Measurements from ENCODE around the gene COX6A2. TPM values are rescaled to one million over a fixed set of nuclear protein-coding genes. Genes with fewer than 3 reads are reported as not detected.

The COX6A2 gene
- total and polyA plus RNA-seq, 2 experiments from 2014 or later, result 6.0 TPM; not detected in 1

DNA sequence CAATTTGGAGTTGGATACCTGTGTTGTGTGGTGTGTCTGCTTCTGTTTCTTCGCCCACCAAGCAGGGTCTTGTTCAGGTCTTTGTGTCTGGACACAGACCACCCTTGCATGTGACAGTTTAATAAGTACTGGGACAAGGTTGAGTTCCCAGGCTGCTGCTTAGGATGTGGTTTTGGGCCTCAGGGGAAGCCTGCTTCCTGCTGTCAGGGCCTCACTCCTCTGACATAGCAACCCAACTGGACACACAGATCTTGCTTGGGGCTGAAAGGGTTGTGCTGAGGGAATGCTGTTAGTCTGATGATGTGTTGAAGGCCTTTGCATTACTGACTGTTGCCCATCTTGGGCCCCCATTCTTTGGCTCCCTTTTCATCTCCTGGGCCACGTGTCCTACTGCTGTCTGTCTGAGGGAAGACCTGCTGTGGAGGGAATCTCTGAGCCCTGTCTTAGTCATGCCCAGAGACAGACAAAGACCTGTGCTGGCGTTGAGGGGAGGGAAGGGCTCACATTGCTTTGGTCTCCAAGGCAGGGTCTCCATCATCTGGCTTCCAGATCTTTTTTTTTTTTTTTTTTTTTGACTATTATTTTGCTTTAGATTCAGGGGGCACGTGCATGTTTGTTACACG lies 39.1 kb upstream of the COX6A2 start:
- no peak overlapping the region for H3K4me3 Mint-ChIP-seq

More for the DNA sequence above, 39.1 kb upstream of the COX6A2 start:
- no peaks in the 10 kb centered on the region for H3K79me2 ChIP-seq (replicated peaks; ENCODE audit: insufficient read depth)
- H4K20me1 ChIP-seq (replicated peaks; ENCODE audit: insufficient read depth), result no peaks in the 10 kb centered on the region; the same call in 1 of the 2 replicates
- no peak overlapping the region for H3K4me2 ChIP-seq
- Mint-ChIP-seq H3K27ac (no peak overlapping the region), H3K4me1 (peaks cover 7% of the 10 kb centered on the region), H3K27me3 (ENCODE audit: insufficient read depth, low read depth, poor library complexity) (peaks cover 11% of the 10 kb centered on the region), H3K36me3 (ENCODE audit: low read depth) (peaks cover 29% of the 10 kb centered on the region), H3K9me3 (no peaks in the 10 kb centered on the region; the same call in 2 of the 3 replicates)
- no peak overlapping the region for H3K4me3 ChIP-seq
- no peaks in the 10 kb centered on the region; the same call in 1 of the 2 replicates for H3K36me3 ChIP-seq (ENCODE audit: insufficient read depth)
- ATAC-seq (no peak), DNase-seq (ENCODE audit: low spot score) (no peak)
- H3K27me3 ChIP-seq (ENCODE audit: insufficient read depth), result peaks cover 15% of the 10 kb centered on the region
- H3F3A ChIP-seq (replicated peaks; ENCODE audit: low read depth), result no peaks in the 10 kb centered on the region
- H2AFZ ChIP-seq, result no peak overlapping the region
- no peaks in the 10 kb centered on the region for H3K9me2 ChIP-seq (ENCODE audit: insufficient read depth)
- peaks cover 7% of the 10 kb centered on the region; the same call in 1 of the 2 replicates for H3K4me1 ChIP-seq (ENCODE audit: insufficient read depth)
- H3K27ac ChIP-seq (ENCODE audit: low read depth), result no peak overlapping the region
- no peak for TF ChIP-seq POLR2AphosphoS5 (IDR thresholded peaks at IDR 0.05; ENCODE audit: low read depth)
- TF ChIP-seq, protein P1, sequence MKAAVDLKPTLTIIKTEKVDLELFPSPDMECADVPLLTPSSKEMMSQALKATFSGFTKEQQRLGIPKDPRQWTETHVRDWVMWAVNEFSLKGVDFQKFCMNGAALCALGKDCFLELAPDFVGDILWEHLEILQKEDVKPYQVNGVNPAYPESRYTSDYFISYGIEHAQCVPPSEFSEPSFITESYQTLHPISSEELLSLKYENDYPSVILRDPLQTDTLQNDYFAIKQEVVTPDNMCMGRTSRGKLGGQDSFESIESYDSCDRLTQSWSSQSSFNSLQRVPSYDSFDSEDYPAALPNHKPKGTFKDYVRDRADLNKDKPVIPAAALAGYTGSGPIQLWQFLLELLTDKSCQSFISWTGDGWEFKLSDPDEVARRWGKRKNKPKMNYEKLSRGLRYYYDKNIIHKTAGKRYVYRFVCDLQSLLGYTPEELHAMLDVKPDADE (IDR thresholded peaks at IDR 0.05), result no peak
- TF ChIP-seq NANOG (IDR thresholded peaks at IDR 0.05; ENCODE audit: borderline replicate concordance), result no peak
- TF ChIP-seq EZH2phosphoT487 (IDR thresholded peaks at IDR 0.05; ENCODE audit: unreplicated experiment), result no peak
- TF ChIP-seq, protein P2, sequence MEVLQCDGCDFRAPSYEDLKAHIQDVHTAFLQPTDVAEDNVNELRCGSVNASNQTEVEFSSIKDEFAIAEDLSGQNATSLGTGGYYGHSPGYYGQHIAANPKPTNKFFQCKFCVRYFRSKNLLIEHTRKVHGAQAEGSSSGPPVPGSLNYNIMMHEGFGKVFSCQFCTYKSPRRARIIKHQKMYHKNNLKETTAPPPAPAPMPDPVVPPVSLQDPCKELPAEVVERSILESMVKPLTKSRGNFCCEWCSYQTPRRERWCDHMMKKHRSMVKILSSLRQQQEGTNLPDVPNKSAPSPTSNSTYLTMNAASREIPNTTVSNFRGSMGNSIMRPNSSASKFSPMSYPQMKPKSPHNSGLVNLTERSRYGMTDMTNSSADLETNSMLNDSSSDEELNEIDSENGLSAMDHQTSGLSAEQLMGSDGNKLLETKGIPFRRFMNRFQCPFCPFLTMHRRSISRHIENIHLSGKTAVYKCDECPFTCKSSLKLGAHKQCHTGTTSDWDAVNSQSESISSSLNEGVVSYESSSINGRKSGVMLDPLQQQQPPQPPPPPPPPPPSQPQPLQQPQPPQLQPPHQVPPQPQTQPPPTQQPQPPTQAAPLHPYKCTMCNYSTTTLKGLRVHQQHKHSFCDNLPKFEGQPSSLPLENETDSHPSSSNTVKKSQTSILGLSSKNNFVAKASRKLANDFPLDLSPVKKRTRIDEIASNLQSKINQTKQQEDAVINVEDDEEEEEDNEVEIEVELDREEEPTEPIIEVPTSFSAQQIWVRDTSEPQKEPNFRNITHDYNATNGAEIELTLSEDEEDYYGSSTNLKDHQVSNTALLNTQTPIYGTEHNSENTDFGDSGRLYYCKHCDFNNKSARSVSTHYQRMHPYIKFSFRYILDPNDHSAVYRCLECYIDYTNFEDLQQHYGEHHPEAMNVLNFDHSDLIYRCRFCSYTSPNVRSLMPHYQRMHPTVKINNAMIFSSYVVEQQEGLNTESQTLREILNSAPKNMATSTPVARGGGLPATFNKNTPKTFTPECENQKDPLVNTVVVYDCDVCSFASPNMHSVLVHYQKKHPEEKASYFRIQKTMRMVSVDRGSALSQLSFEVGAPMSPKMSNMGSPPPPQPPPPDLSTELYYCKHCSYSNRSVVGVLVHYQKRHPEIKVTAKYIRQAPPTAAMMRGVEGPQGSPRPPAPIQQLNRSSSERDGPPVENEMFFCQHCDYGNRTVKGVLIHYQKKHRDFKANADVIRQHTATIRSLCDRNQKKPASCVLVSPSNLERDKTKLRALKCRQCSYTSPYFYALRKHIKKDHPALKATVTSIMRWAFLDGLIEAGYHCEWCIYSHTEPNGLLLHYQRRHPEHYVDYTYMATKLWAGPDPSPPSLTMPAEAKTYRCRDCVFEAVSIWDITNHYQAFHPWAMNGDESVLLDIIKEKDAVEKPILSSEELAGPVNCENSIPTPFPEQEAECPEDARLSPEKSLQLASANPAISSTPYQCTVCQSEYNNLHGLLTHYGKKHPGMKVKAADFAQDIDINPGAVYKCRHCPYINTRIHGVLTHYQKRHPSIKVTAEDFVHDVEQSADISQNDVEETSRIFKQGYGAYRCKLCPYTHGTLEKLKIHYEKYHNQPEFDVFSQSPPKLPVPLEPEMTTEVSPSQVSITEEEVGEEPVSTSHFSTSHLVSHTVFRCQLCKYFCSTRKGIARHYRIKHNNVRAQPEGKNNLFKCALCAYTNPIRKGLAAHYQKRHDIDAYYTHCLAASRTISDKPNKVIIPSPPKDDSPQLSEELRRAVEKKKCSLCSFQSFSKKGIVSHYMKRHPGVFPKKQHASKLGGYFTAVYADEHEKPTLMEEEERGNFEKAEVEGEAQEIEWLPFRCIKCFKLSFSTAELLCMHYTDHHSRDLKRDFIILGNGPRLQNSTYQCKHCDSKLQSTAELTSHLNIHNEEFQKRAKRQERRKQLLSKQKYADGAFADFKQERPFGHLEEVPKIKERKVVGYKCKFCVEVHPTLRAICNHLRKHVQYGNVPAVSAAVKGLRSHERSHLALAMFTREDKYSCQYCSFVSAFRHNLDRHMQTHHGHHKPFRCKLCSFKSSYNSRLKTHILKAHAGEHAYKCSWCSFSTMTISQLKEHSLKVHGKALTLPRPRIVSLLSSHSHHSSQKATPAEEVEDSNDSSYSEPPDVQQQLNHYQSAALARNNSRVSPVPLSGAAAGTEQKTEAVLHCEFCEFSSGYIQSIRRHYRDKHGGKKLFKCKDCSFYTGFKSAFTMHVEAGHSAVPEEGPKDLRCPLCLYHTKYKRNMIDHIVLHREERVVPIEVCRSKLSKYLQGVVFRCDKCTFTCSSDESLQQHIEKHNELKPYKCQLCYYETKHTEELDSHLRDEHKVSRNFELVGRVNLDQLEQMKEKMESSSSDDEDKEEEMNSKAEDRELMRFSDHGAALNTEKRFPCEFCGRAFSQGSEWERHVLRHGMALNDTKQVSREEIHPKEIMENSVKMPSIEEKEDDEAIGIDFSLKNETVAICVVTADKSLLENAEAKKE (CRISPR knock-in tag; IDR thresholded peaks at IDR 0.05), result no peak
- TF ChIP-seq, protein P3, sequence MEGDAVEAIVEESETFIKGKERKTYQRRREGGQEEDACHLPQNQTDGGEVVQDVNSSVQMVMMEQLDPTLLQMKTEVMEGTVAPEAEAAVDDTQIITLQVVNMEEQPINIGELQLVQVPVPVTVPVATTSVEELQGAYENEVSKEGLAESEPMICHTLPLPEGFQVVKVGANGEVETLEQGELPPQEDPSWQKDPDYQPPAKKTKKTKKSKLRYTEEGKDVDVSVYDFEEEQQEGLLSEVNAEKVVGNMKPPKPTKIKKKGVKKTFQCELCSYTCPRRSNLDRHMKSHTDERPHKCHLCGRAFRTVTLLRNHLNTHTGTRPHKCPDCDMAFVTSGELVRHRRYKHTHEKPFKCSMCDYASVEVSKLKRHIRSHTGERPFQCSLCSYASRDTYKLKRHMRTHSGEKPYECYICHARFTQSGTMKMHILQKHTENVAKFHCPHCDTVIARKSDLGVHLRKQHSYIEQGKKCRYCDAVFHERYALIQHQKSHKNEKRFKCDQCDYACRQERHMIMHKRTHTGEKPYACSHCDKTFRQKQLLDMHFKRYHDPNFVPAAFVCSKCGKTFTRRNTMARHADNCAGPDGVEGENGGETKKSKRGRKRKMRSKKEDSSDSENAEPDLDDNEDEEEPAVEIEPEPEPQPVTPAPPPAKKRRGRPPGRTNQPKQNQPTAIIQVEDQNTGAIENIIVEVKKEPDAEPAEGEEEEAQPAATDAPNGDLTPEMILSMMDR (conservative IDR thresholded peaks at IDR 0.05; ENCODE audit: low read depth in 2 of 2), result no peak
- no peak for TF ChIP-seq ZNF331 (CRISPR knock-in tag; IDR thresholded peaks at IDR 0.05; ENCODE audit: low read depth)
- no peak for TF ChIP-seq JUNB (IDR thresholded peaks at IDR 0.05; ENCODE audit: unreplicated experiment)
- no peak for TF ChIP-seq CREB1 (CRISPR knock-in tag; IDR thresholded peaks at IDR 0.05; ENCODE audit: low read depth)
- no peak for TF ChIP-seq EZH2 (IDR thresholded peaks at IDR 0.05; ENCODE audit: low read depth, unreplicated experiment)
- no peak for TF ChIP-seq STAT1 (IDR thresholded peaks at IDR 0.05; ENCODE audit: unreplicated experiment)
- TF ChIP-seq ZNF114 (CRISPR knock-in tag; IDR thresholded peaks at IDR 0.05), result no peak
- TF ChIP-seq, protein P4, sequence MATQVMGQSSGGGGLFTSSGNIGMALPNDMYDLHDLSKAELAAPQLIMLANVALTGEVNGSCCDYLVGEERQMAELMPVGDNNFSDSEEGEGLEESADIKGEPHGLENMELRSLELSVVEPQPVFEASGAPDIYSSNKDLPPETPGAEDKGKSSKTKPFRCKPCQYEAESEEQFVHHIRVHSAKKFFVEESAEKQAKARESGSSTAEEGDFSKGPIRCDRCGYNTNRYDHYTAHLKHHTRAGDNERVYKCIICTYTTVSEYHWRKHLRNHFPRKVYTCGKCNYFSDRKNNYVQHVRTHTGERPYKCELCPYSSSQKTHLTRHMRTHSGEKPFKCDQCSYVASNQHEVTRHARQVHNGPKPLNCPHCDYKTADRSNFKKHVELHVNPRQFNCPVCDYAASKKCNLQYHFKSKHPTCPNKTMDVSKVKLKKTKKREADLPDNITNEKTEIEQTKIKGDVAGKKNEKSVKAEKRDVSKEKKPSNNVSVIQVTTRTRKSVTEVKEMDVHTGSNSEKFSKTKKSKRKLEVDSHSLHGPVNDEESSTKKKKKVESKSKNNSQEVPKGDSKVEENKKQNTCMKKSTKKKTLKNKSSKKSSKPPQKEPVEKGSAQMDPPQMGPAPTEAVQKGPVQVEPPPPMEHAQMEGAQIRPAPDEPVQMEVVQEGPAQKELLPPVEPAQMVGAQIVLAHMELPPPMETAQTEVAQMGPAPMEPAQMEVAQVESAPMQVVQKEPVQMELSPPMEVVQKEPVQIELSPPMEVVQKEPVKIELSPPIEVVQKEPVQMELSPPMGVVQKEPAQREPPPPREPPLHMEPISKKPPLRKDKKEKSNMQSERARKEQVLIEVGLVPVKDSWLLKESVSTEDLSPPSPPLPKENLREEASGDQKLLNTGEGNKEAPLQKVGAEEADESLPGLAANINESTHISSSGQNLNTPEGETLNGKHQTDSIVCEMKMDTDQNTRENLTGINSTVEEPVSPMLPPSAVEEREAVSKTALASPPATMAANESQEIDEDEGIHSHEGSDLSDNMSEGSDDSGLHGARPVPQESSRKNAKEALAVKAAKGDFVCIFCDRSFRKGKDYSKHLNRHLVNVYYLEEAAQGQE (IDR thresholded peaks at IDR 0.05; ENCODE audit: unreplicated experiment), result no peak

All from GM23338 (cell line).